ENCODE results near the gene JAG2.

Gene JAG2

DNA sequence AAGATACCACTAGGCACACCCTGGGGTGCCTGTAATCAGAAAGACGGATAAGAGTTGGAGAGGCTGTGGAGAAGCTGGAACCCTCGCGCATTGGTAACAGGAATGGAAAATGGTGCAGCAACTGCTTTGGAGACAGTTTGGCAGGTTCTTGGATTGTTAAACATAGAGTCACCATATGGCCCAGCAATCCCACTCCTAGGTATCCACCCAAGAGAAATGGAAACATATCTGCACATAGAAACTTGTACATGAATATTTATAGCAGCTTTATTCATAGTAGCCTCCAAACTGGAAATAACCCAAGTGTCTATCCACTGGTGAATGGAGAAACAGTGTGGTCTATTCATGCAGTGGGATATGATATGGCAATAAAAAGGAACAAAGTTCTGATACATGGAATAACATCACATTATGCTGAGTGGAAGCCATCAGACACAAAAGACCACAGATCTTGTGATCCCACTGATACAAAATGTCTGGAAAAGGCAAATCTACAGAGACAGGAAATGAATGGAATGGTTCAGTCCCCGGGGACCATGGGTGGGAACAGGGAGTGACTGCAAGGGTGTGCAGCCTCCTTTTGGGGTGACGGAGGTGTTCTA lies 45.4 kb downstream of the JAG2 start:
- no peak for DNase-seq (ENCODE audit: insufficient read length, low spot score)
- FAIRE-seq = no peak
- TF ChIP-seq, protein P1, sequence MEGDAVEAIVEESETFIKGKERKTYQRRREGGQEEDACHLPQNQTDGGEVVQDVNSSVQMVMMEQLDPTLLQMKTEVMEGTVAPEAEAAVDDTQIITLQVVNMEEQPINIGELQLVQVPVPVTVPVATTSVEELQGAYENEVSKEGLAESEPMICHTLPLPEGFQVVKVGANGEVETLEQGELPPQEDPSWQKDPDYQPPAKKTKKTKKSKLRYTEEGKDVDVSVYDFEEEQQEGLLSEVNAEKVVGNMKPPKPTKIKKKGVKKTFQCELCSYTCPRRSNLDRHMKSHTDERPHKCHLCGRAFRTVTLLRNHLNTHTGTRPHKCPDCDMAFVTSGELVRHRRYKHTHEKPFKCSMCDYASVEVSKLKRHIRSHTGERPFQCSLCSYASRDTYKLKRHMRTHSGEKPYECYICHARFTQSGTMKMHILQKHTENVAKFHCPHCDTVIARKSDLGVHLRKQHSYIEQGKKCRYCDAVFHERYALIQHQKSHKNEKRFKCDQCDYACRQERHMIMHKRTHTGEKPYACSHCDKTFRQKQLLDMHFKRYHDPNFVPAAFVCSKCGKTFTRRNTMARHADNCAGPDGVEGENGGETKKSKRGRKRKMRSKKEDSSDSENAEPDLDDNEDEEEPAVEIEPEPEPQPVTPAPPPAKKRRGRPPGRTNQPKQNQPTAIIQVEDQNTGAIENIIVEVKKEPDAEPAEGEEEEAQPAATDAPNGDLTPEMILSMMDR (IDR thresholded peaks at IDR 0.05; ENCODE audit: insufficient read depth, missing control alignments) = no peak

DNA sequence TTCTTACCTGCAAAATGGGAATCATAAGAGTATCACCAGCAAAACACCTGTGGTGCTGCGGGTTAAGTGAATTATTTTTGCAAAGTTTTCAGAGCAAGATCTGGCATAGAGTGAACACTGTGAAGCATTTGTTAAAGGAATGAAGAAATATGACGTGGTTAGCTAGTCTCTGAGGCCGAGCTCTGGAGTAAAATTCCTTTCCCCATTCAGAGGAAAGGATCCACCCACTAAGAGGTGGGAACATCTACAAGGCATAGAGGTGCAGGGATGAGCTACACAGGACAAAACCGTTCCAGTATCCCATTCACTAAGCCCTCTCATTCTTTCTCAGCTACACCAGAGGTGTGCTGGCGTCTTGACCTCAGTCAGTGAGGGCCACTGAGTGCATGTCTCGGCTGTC lies 48.5 kb downstream of the JAG2 start:
- DNase-seq (ENCODE audit: insufficient read length, low spot score) (no peak), FAIRE-seq (no peak)
- TF ChIP-seq, protein P1 (IDR thresholded peaks at IDR 0.05; ENCODE audit: insufficient read depth, missing control alignments) = no peak

DNA sequence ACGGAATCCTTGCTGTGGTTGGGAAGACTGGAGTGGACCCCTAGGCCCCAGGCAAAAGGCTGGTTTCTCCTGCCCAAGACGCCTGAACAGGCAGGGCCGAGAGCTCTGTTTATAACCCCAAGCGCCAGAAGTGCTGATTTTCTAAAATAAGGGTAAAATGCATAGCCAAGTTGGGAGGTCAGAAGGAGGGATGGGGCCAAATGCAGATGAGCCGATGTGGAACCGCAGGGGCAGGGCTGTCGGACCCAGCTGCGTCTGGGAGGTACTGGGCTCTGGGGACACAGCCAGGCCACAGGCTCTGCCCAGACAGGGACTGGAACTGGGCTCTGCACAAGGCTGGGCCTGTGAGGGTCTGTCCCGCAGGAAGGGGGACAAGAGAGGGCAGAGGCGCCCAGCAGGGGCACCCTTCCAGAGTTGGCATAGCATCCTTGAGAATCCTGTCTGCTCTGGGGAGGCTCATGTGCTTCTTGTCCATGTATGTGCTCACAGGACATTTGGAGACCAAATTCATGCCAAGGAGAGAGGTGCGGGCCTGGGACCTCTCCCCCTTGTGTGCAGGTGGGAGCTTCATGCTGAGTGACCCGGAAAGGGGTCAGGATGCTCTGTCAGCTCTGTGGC lies 49.1 kb downstream of the JAG2 start:
- FAIRE-seq = no peak
- DNase-seq (ENCODE audit: insufficient read length, low spot score) = no peak
- TF ChIP-seq, protein P1 (IDR thresholded peaks at IDR 0.05; ENCODE audit: insufficient read depth, missing control alignments) = no peak

DNA sequence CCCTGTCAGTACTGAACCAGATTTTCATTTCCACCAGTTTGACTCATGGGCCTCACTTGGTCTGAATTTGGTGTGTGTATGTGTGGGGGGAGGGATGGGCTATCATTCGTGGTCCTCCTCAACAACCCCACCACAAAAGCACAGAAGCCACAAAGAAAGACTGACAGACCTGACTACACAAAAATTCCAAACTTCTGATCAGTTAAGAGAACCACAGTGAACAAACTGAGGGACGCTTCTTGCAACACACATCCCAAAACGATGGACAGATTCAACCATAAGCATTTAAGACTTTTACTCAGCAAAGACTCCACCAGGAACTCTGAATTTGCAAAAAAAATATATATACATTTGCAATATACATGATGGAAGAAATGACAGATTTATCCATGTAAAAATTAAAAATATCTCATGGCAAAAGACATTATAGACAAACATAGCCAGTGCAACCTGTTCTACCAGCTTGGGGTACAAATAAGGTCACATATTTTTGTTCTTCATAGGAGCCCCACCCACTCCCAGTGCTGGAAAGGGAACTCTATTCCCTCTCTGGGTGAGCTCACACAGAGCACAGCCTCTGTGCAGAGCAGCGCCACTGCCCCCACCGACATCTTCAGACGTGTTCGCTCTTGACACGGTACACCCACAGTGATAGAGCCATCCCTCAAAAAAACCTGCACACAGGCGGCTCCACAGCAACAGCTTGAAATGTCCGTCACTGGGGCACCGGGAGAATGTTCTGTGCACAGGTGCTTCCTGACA lies 49.7 kb downstream of the JAG2 start:
- TF ChIP-seq, protein P1 (IDR thresholded peaks at IDR 0.05; ENCODE audit: insufficient read depth, missing control alignments) = no peak
- no peak for DNase-seq (ENCODE audit: insufficient read length, low spot score)
- FAIRE-seq = no peak

DNA sequence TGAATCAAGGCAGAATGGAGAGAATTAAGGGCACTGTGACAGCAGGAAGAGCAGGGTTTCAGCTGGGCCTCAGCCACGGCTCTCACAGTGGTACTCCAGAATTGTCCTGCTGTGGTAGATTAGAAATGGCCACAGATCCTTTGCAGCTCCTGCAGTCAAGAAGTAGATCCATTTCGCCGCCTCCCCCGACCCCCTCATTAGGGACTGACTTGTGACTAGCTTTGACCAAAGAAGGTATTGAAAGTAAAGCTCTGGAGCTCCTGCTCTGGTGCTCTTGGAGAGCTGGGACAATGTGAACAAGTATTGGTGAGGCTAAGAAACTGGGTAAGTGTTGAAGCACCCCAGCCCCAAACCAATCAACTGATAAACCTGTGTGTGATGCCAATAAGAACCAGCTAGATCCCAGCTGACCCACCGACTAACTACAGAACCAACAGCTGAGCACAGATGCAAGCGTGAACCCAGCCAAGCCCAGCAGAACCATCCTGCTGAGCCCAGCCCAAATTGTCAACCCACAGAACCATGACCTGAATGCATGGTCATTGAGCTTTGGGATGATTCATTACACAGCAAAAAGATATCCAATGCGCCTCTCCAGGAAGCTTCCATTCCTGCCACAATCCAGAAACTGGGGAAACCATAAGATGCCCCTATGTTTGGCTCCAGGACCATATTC lies 50.7 kb downstream of the JAG2 start:
- no peak for DNase-seq (ENCODE audit: insufficient read length, low spot score)
- TF ChIP-seq, protein P1 (IDR thresholded peaks at IDR 0.05; ENCODE audit: insufficient read depth, missing control alignments) = no peak
- no peak for FAIRE-seq

DNA sequence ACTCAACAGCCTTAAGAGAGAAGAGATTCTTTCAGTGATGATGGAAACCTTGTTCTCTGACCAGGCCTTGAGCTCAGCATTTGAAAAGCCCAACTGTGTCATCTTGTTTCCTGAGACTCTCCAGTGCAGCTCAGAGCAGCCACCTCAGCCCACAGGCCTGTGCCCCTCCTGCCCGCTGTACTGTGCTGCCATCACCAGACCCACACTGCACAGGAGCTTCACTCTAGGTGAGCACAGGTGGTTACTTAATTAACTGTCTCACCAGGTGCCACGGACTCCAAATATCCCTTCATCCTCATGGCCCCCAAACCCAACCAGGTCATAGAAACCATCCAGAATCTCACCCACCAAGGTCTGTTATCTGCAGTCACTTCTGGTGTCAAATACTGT lies 51.3 kb downstream of the JAG2 start:
- FAIRE-seq (no peak), DNase-seq (ENCODE audit: insufficient read length, low spot score) (no peak)
- TF ChIP-seq, protein P1 (IDR thresholded peaks at IDR 0.05; ENCODE audit: insufficient read depth, missing control alignments) = no peak
